H9 (cell line): ENCODE measurements around the gene PIP5K1C. TPM values are rescaled to one million over a fixed set of nuclear protein-coding genes. Genes with fewer than 3 reads are reported as not detected.

Experiments used
- DNase-seq: peaks from one replicate; pipeline ENCODE4 v3.0.0-alpha.2; 2017
- H2AFZ ChIP-seq: one replicate; pipeline ENCODE4 v1.6.1; 2013; ENCODE audit warnings: mild to moderate bottlenecking, low read length, control low read depth, moderate library complexity
- H2AK5ac ChIP-seq: 2 replicates; pipeline ENCODE4 v1.6.1; 2013; ENCODE audit warnings: low read length, control low read depth, mixed read lengths; ENCODE audit not compliant: insufficient read length
- H2BK120ac ChIP-seq: one replicate; pipeline ENCODE4 v1.6.1; 2013; ENCODE audit warnings: low read depth, mild to moderate bottlenecking, low read length, control low read depth, inconsistent platforms; ENCODE audit not compliant: poor library complexity, severe bottlenecking
- H2BK12ac ChIP-seq: 2 replicates; pipeline ENCODE4 v1.6.1; 2013; ENCODE audit warnings: low read length, control low read depth, mixed read lengths, low read depth; ENCODE audit not compliant: insufficient read length
- H2BK15ac ChIP-seq: 2 replicates; pipeline ENCODE4 v1.6.1; 2013; ENCODE audit warnings: low read depth, low read length, control low read depth
- H2BK20ac ChIP-seq: one replicate; pipeline ENCODE4 v1.6.1; 2013; ENCODE audit warnings: low read depth, mild to moderate bottlenecking, low read length, control low read depth, inconsistent platforms; ENCODE audit not compliant: poor library complexity, severe bottlenecking
- H2BK5ac ChIP-seq: 2 replicates; pipeline ENCODE4 v1.6.1; 2013; ENCODE audit warnings: low read length, control low read depth, mixed read lengths; ENCODE audit not compliant: insufficient read length
- H3K14ac ChIP-seq: 2 replicates; pipeline ENCODE4 v1.6.1; 2013; ENCODE audit warnings: low read length, control low read depth; ENCODE audit not compliant: insufficient read depth
- H3K18ac ChIP-seq: 2 replicates; pipeline ENCODE4 v1.6.1; 2013; ENCODE audit warnings: low read depth, mild to moderate bottlenecking, mixed read lengths, low read length, control low read depth; ENCODE audit not compliant: insufficient read length
- H3K23ac ChIP-seq: 2 replicates; pipeline ENCODE4 v1.6.1; 2013; ENCODE audit warnings: low read length, control low read depth, mixed read lengths, low read depth; ENCODE audit not compliant: insufficient read length
- H3K23me2 ChIP-seq: 2 replicates; pipeline ENCODE4 v1.6.1; 2013; ENCODE audit warnings: low read depth, mild to moderate bottlenecking, mixed read lengths, low read length, control low read depth; ENCODE audit not compliant: insufficient read length, poor library complexity, severe bottlenecking
- H3K27ac ChIP-seq: 2 replicates; pipeline ENCODE4 v1.5.1; 2013; ENCODE audit warnings: low read length, control low read depth, mixed read lengths, low read depth; ENCODE audit not compliant: insufficient read length
- H3K27me3 ChIP-seq: 2 replicates; pipeline ENCODE4 v1.6.1; 2013; ENCODE audit warnings: low read length, control low read depth, inconsistent platforms; ENCODE audit not compliant: insufficient read depth
- H3K4ac ChIP-seq: 2 replicates; pipeline ENCODE4 v1.6.1; 2013; ENCODE audit warnings: low read depth, mild to moderate bottlenecking, control low read depth, inconsistent platforms, low read length, moderate library complexity
- H3K4me1 ChIP-seq: 2 replicates; pipeline ENCODE4 v1.6.1; 2013; ENCODE audit warnings: low read length, control low read depth, inconsistent platforms; ENCODE audit not compliant: insufficient read depth
- H3K4me2 ChIP-seq: 2 replicates; pipeline ENCODE4 v1.6.1; 2013; ENCODE audit warnings: low read length, control low read depth, mixed read lengths; ENCODE audit not compliant: insufficient read length, insufficient read depth
- H3K56ac ChIP-seq: 2 replicates; pipeline ENCODE4 v1.6.1; 2013; ENCODE audit warnings: low read depth, mild to moderate bottlenecking, mixed read lengths, low read length, control low read depth; ENCODE audit not compliant: insufficient read length
- H3K79me1 ChIP-seq: 2 replicates; pipeline ENCODE4 v1.6.1; 2013; ENCODE audit warnings: low read depth, mild to moderate bottlenecking, moderate library complexity, low read length, control low read depth, inconsistent platforms; ENCODE audit not compliant: insufficient read depth, poor library complexity, severe bottlenecking
- H3K79me2 ChIP-seq: 2 replicates; pipeline ENCODE4 v1.6.1; 2013; ENCODE audit warnings: low read length, control low read depth, inconsistent platforms; ENCODE audit not compliant: insufficient read depth
- H3K9ac ChIP-seq: 2 replicates; pipeline ENCODE4 v1.6.1; 2013; ENCODE audit warnings: low read length, control low read depth, mixed read lengths; ENCODE audit not compliant: insufficient read length; ENCODE audit errors: extremely low read depth
- H3K9me3 ChIP-seq: one replicate; pipeline ENCODE4 v1.6.1; 2013; ENCODE audit warnings: low read depth, low read length, inconsistent platforms; ENCODE audit not compliant: control insufficient read depth
- H3T11ph ChIP-seq: one replicate; pipeline ENCODE4 v1.6.1; 2013; ENCODE audit warnings: mild to moderate bottlenecking, low read length, control low read depth, inconsistent platforms
- H4K20me1 ChIP-seq: one replicate; pipeline ENCODE4 v1.6.1; 2013; ENCODE audit not compliant: control insufficient read depth, insufficient read length, insufficient read depth
- H4K5ac ChIP-seq: 2 replicates; pipeline ENCODE4 v1.6.1; 2013; ENCODE audit warnings: low read depth, mild to moderate bottlenecking, mixed read lengths, low read length, control low read depth; ENCODE audit not compliant: insufficient read length
- H4K8ac ChIP-seq: replicated peaks from 2 replicates; pipeline ENCODE4 v1.6.1; 2013; ENCODE audit warnings: low read length, control low read depth, mixed read lengths, low read depth; ENCODE audit not compliant: insufficient read length
- H4K91ac ChIP-seq: 2 replicates; pipeline ENCODE4 v1.6.1; 2013; ENCODE audit warnings: low read depth, mild to moderate bottlenecking, moderate library complexity, mixed read lengths, low read length, control low read depth; ENCODE audit not compliant: insufficient read length
- H3K27ac Mint-ChIP-seq, 3 experiments: 2 replicates in 2 of 3; 3 replicates in 1 of 3; pipeline ENCODE4 v1.8.0; 2020 to 2021; ENCODE audit warnings: mixed read lengths in 3 of 3, mild to moderate bottlenecking in 1 of 3, moderate library complexity in 1 of 3
- H3K27me3 Mint-ChIP-seq: 2 replicates; pipeline ENCODE4 v1.8.0; 2021; ENCODE audit warnings: low read depth, mild to moderate bottlenecking, moderate library complexity, mixed read lengths
- H3K36me3 Mint-ChIP-seq, 3 experiments: 2 replicates in 2 of 3; 3 replicates in 1 of 3; pipeline ENCODE4 v1.8.0; 2020 to 2021; ENCODE audit warnings: low read depth in 3 of 3, mixed read lengths in 3 of 3; ENCODE audit not compliant: insufficient read depth in 1 of 3
- H3K4me1 Mint-ChIP-seq, 2 experiments: 2 replicates each; pipeline ENCODE4 v1.8.0; 2020; ENCODE audit warnings: mixed read lengths in 2 of 2
- H3K4me3 Mint-ChIP-seq, 2 experiments: 2 replicates in 1 of 2; 3 replicates in 1 of 2; pipeline ENCODE4 v1.8.0; 2020 to 2021; ENCODE audit warnings: mild to moderate bottlenecking in 2 of 2, mixed read lengths in 2 of 2, moderate library complexity in 1 of 2
- H3K9me3 Mint-ChIP-seq, 2 experiments: 2 replicates in 1 of 2; 3 replicates in 1 of 2; pipeline ENCODE4 v1.8.0; 2020; ENCODE audit warnings: mild to moderate bottlenecking in 2 of 2, mixed read lengths in 2 of 2, moderate library complexity in 1 of 2
- CTCF ChIP-seq: fragments of 200-600 bp; sonication (generic); conservative IDR thresholded peaks from 3 replicates; pipeline ENCODE4 v1.8.0; 2021; ENCODE audit warnings: antibody characterized with exemption, mild to moderate bottlenecking
- WGBS: extraction: QIAGEN DNeasy Blood & Tissue Kit; methylation state at CpG from one replicate; pipeline ENCODE4 v1.1.7; 2013; ENCODE audit warnings: missing lambda C conversion rate, low lambda C conversion rate, mixed read lengths; ENCODE audit not compliant: insufficient read length; ENCODE audit errors: extremely low coverage; 5-methylcytosine and 5-hydroxymethylcytosine counted together
- total RNA-seq: library from RNA; stranded (reverse); gene quantifications from 2 replicates; pipeline ENCODE4 v1.2.1, GENCODE V29; 2021

PIP5K1C gene
- total RNA-seq, 1 experiment from 2014 or later: 41.7 TPM

DNA sequence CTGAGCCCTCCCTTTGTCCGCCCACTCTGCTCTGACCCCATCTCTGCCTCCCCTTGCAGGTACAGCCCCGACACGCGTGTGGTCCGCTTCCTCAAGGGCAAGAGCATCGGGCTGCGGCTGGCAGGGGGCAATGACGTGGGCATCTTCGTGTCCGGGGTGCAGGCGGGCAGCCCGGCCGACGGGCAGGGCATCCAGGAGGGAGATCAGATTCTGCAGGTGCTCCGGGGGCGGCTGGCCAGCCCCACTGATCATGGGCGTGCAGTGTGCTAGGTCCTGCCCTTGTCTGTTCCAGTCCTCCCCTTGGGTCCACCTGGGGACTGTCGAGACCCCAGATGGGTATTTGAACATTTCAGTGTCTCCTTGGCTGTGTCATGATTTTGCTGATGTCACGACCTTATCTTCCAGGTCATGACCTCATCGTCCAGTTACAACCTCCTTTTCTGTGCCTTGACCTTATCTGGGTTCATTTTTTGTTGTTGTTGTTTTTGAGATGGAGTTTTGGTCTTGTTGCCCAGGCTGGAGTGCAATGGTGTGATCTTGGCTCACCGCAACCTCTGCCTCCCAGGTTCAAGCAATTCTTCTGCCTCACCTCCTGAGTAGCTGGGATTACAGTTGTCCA lies 35.9 kb upstream of the PIP5K1C start:
- Histone ChIP-seq H3K23me2 (no peaks in the 10 kb centered on the region), H3K4me1 (no peaks in the 10 kb centered on the region), H3K27me3 (no peaks in the 10 kb centered on the region), H4K91ac (no peak overlapping the region), H3K56ac (no peak overlapping the region), H3K4ac (no peak overlapping the region), H3K79me2 (no peaks in the 10 kb centered on the region), H3K14ac (no peak overlapping the region), H3K27ac (no peak overlapping the region), H2AFZ (no peak overlapping the region), H3K9me3 (no peaks in the 10 kb centered on the region), H3K9ac (no peak overlapping the region), H2AK5ac (no peak overlapping the region), H2BK12ac (no peak overlapping the region), H3T11ph (no peak overlapping the region), H2BK15ac (no peak overlapping the region), H4K20me1 (no peaks in the 10 kb centered on the region), H3K23ac (no peak overlapping the region), H3K18ac (no peak overlapping the region), H4K8ac (no peak overlapping the region), H2BK5ac (no peak overlapping the region), H2BK120ac (no peak overlapping the region), H4K5ac (no peak overlapping the region), H2BK20ac (no peak overlapping the region), H3K79me1 (no peaks in the 10 kb centered on the region), H3K4me2 (no peak overlapping the region)
- no peak for TF ChIP-seq CTCF
- H3K27ac Mint-ChIP-seq: no peak overlapping the region
- peaks cover 0 to 45% (median 16%) of the 10 kb centered on the region in 3 experiments; a peak in 6 of 7 replicates for H3K36me3 Mint-ChIP-seq
- no CpG with 5 or more reads among the region's 21 CpGs for WGBS
- DNase-seq: no peak
- no peaks in the 10 kb centered on the region; a peak in 1 of 4 replicates for H3K4me1 Mint-ChIP-seq
- H3K27me3 Mint-ChIP-seq: no peaks in the 10 kb centered on the region; the same call in 1 of the 2 replicates
- peak overlapping the region in 1 of 2 experiments; percentile 8; a peak in 2 of 5 replicates for H3K4me3 Mint-ChIP-seq
- no peaks in the 10 kb centered on the region for H3K9me3 Mint-ChIP-seq
